ENCODE results near the gene IL36A. TPM values are rescaled to one million over a fixed set of nuclear protein-coding genes. Genes with fewer than 3 reads are reported as not detected.

The IL36A gene
- total RNA-seq, 3 donors from 2014 or later (not counting 1 experiment from before 2014, with no cell fraction given), result not detected

DNA sequence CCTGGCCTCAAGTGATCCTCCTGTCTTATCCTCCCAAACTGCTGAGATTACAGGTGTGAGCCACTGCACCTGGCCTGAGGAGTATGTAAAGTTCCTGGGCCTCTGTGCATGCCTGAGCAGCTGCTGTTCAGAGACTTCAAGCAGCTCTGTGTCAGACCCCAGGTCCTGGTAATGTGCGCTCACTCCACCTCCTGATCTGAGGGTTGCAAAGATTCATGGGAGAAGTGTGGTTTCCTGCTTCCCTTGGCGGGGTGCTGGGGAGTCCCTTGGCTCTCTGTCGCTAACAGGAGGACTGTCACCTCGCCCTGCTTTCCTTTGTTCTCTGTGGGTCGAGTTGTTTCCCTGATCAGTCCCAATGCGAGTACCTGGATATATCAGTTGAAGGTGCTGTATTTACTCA is 8.6 kb upstream of the IL36A start:
- peak; percentile 49 to 84 (median 52) for ATAC-seq
- Histone ChIP-seq H3K27ac (ENCODE audit: low read length) (no peak overlapping the region), H3K27me3 (ENCODE audit: control insufficient read depth, insufficient read depth, low read length) (peaks cover 2% of the 10 kb centered on the region), H3K36me3 (ENCODE audit: control insufficient read depth, insufficient read depth, low read length) (no peaks in the 10 kb centered on the region), H3K9me3 (ENCODE audit: control insufficient read depth, insufficient read depth, low read length) (peaks cover 3% of the 10 kb centered on the region), H3K4me3 (ENCODE audit: low read length) (no peak overlapping the region), H3K4me1 (ENCODE audit: control insufficient read depth, insufficient read depth, low read length) (peaks cover 10% of the 10 kb centered on the region)
- TF ChIP-seq, protein P1, sequence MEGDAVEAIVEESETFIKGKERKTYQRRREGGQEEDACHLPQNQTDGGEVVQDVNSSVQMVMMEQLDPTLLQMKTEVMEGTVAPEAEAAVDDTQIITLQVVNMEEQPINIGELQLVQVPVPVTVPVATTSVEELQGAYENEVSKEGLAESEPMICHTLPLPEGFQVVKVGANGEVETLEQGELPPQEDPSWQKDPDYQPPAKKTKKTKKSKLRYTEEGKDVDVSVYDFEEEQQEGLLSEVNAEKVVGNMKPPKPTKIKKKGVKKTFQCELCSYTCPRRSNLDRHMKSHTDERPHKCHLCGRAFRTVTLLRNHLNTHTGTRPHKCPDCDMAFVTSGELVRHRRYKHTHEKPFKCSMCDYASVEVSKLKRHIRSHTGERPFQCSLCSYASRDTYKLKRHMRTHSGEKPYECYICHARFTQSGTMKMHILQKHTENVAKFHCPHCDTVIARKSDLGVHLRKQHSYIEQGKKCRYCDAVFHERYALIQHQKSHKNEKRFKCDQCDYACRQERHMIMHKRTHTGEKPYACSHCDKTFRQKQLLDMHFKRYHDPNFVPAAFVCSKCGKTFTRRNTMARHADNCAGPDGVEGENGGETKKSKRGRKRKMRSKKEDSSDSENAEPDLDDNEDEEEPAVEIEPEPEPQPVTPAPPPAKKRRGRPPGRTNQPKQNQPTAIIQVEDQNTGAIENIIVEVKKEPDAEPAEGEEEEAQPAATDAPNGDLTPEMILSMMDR (IDR thresholded peaks at IDR 0.05), result no peak
- Mint-ChIP-seq H3K36me3 (peaks cover 31% of the 10 kb centered on the region), H3K9me3 (peaks cover 6 to 15% of the 10 kb centered on the region in 2 donors), H3K4me3 (no peak overlapping the region), H3K27me3 (ENCODE audit: low read depth in 2 of 2) (peaks cover 15 to 43% of the 10 kb centered on the region in 2 donors), H3K4me1 (peaks cover 0 to 6% of the 10 kb centered on the region in 2 donors), H3K27ac (no peak overlapping the region)
- DNase-seq, result peak in 1 of 2 donors; percentile 92
- intact Hi-C loops (cut with micrococcal nuclease), result no loop called here
- WGBS (ENCODE audit: insufficient coverage), result 28% methylated on average over 6 of the region's 6 CpGs

DNA sequence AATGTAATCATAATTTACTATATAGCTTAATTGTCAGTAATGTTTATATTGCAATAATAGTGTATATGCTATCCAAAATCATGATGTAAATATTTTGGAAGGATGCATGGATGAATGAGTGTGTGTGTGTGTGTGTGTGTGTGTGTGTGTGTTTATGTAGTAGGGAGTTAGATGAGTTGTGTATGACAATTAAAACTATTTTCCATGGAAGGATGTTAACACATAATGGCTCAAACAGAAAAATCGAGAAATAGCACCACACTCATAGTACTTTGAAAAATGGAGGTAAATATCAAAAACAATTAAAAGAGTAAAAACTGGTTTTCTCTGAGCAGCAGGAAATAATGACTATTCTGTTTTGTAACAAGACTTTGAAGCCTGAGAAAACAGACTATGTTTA is 8.1 kb upstream of the IL36A start:
- Histone ChIP-seq H3K4me3 (ENCODE audit: low read length) (no peak overlapping the region), H3K36me3 (ENCODE audit: control insufficient read depth, insufficient read depth, low read length) (no peaks in the 10 kb centered on the region), H3K4me1 (ENCODE audit: control insufficient read depth, insufficient read depth, low read length) (peaks cover 10% of the 10 kb centered on the region), H3K27me3 (ENCODE audit: control insufficient read depth, insufficient read depth, low read length) (peaks cover 2% of the 10 kb centered on the region), H3K27ac (ENCODE audit: low read length) (no peak overlapping the region), H3K9me3 (ENCODE audit: control insufficient read depth, insufficient read depth, low read length) (peaks cover 3% of the 10 kb centered on the region)
- WGBS (ENCODE audit: insufficient coverage), result no CpG with 5 or more reads among the region's 1 CpG
- ATAC-seq, result no peak
- Mint-ChIP-seq H3K27ac (no peak overlapping the region), H3K27me3 (ENCODE audit: low read depth in 2 of 2) (peaks cover 15 to 45% of the 10 kb centered on the region in 2 donors), H3K4me1 (peaks cover 0 to 6% of the 10 kb centered on the region in 2 donors), H3K4me3 (no peak overlapping the region), H3K36me3 (peaks cover 29% of the 10 kb centered on the region), H3K9me3 (peaks cover 4 to 15% of the 10 kb centered on the region in 2 donors)
- DNase-seq, result peak in 1 of 2 donors; percentile 13
- intact Hi-C loops (cut with micrococcal nuclease), result no loop called here
- TF ChIP-seq, protein P1 (IDR thresholded peaks at IDR 0.05), result no peak

DNA sequence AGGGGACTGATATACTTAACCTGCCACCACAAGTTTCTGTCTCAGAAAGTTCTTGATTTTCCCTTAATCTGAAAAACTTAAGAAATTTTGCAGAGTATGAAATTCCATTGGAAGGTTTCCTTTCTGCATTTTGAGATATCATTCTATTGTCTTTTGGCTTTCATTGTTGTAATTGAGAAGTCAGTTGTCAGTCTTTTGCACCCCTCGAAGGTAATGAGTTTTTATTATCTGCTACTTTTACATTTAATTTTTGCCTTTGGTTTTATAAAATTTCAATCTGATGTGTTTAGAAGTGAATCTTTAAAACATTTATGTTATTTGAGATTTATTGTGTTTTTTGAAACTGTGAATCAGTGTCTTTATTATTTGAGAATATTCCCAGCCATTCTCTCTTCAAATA is 4.8 kb upstream of the IL36A start:
- ATAC-seq (no peak), DNase-seq (no peak)
- Mint-ChIP-seq H3K4me1 (peaks cover 0 to 6% of the 10 kb centered on the region in 2 donors), H3K36me3 (peaks cover 23% of the 10 kb centered on the region), H3K27me3 (ENCODE audit: low read depth in 2 of 2) (peaks cover 6 to 36% of the 10 kb centered on the region in 2 donors), H3K9me3 (peaks cover 0 to 11% of the 10 kb centered on the region in 2 donors), H3K4me3 (no peak overlapping the region), H3K27ac (no peak overlapping the region)
- Histone ChIP-seq H3K36me3 (ENCODE audit: control insufficient read depth, insufficient read depth, low read length) (no peaks in the 10 kb centered on the region), H3K4me1 (ENCODE audit: control insufficient read depth, insufficient read depth, low read length) (peaks cover 10% of the 10 kb centered on the region), H3K4me3 (ENCODE audit: low read length) (no peak overlapping the region), H3K27ac (ENCODE audit: low read length) (no peak overlapping the region), H3K27me3 (ENCODE audit: control insufficient read depth, insufficient read depth, low read length) (no peaks in the 10 kb centered on the region), H3K9me3 (ENCODE audit: control insufficient read depth, insufficient read depth, low read length) (peaks cover 3% of the 10 kb centered on the region)
- TF ChIP-seq, protein P1 (IDR thresholded peaks at IDR 0.05), result no peak
- WGBS (ENCODE audit: insufficient coverage), result no CpG with 5 or more reads among the region's 1 CpG
- intact Hi-C loops (cut with micrococcal nuclease), result no loop called here

DNA sequence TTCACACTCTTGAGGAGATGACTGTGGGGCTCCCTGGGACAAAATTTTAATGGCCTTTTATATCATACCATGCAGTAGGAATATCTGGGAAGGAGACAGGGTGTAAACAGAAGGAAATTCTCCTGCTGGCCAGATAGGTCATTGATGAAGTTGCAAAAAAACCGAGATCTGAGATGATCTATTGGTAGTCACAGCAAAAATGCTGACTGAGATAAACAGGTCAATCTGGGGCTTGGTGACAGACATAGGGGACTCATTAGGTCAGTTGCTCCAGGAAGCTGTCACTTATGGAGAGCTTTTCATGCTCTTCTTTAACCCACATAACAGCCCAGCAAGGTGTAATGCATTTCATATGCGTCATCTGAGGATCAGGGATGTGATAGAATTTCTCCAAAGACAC is 2.6 kb upstream of the IL36A start:
- no peaks in the 10 kb centered on the region for H3K27me3 ChIP-seq (ENCODE audit: control insufficient read depth, insufficient read depth, low read length)
- TF ChIP-seq, protein P1 (IDR thresholded peaks at IDR 0.05), result no peak
- no peaks in the 10 kb centered on the region for H3K4me1 Mint-ChIP-seq
- no peaks in the 10 kb centered on the region for H3K4me1 ChIP-seq (ENCODE audit: control insufficient read depth, insufficient read depth, low read length)
- no peaks in the 10 kb centered on the region for H3K36me3 ChIP-seq (ENCODE audit: control insufficient read depth, insufficient read depth, low read length)
- peaks cover 0 to 11% of the 10 kb centered on the region in 2 donors for H3K9me3 Mint-ChIP-seq
- H3K27me3 Mint-ChIP-seq (ENCODE audit: low read depth in 2 of 2), result peaks cover 6 to 34% of the 10 kb centered on the region in 2 donors
- DNase-seq (no peak), ATAC-seq (no peak)
- H3K4me3 ChIP-seq (ENCODE audit: low read length), result no peak overlapping the region
- WGBS (ENCODE audit: insufficient coverage), result 89% methylated on average over 2 of the region's 2 CpGs
- peaks cover 23% of the 10 kb centered on the region for H3K36me3 Mint-ChIP-seq
- H3K27ac ChIP-seq (ENCODE audit: low read length), result no peak overlapping the region
- peaks cover 3% of the 10 kb centered on the region for H3K9me3 ChIP-seq (ENCODE audit: control insufficient read depth, insufficient read depth, low read length)
- H3K4me3 Mint-ChIP-seq, result no peak overlapping the region
- intact Hi-C loops (cut with micrococcal nuclease), result no loop called here
- H3K27ac Mint-ChIP-seq, result no peak overlapping the region
